GM18519 (cell line): ENCODE data around the gene COMMD7.

Experiments used
- ATAC-seq: cut with Tn5 transposase; IDR thresholded peaks from one replicate; pipeline ENCODE4 v1.9.1; 2021; ENCODE audit warnings: mild to moderate bottlenecking, moderate library complexity; ENCODE audit not compliant: unreplicated experiment, low FRiP score

COMMD7 gene

DNA sequence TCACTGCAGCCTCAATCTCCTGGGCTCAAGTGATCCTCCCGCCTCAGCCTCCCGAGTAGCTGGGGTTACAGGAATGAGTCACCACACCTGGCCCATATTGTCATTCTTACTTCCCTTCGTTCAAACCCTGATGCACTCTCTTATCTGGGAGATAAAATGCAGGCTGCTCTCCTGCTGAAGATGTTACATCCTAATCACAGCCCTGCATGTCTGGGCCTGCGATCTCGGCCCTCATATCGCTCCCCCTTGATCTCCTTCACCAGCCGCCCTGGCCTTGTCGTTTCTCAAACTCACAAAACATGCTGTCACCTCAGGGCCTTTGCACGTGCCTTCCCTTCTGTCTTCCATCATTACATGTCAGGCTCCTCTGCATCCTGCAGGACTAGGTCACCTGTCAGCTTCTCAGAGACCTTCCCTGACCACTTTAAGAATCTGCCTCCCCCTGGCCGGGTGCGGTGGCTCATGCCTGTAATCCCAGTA lies 60.7 kb downstream of the COMMD7 start:
- ATAC-seq, result no peak

DNA sequence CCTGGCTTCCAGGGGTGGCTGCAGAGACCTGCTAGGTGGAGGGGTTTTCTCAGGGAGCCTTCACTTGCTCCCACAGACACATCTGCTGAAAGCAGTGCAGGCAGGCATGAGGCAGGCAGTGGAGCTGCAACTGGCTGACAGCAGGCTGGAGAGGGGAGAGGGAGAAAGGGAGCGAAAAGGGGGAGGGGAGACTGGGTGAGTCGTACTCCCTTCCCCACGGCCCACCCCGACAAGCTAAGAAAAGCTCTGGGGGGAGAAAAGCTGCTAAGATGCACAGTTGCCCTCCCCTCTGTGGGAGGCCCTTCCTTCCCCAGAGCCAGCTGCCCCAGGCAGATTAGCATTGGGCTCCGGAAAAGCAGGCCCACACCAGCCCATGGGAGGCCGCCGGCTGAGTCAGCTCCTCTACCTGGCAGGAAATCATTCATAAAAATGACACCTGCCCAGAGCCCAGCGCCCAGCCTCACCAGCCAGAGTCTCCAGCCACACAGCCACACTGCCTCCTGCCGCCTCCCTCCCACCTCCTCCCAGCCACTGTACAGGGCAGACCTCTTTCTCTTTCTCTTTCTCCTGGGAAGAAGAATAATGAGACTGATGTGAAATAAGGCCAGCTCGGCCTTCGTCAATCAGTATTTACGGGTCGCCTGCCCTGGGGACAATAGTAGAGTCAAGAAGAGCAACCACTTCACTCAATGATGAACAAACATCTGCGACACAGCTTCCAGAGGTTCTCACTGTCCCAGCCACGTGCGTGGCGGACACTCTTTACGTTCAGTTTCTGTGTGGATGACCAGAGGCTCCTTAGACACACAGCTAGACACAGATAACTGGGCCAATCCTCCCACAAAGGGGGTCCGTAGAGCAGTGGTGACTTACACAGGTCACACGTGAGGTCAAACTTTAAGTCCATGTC lies 61.8 kb downstream of the COMMD7 start:
- ATAC-seq, result no peak

DNA sequence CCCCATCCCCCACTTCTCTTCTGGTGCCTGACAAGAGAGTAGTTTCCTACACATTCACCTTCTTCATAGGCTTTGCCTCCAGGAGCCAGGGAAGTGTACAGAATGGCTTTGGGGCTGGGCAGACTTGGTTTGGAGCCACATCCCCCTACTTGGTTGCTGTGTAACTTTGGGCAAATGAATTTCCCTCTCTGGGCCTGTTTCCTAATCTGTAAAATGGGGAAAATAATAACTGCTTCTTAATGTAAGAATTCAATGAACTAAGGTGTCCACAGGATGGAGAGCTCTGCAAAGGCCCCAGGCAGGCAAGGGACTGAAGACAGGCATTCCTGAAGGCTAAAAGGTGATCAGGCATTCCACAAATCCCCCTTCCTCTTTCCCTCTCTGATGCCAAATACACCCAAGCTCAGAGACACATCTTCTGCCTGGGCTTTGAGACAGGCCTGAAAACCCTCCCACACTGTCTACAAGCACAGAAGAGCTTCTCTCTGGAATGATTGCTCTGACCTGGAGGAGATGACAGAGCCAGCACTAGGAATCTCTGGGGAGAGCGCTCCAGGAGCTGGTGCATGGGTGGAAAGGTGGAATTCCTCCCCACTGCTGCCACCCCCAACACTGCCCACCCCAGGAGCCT lies 62.6 kb downstream of the COMMD7 start:
- no peak for ATAC-seq

DNA sequence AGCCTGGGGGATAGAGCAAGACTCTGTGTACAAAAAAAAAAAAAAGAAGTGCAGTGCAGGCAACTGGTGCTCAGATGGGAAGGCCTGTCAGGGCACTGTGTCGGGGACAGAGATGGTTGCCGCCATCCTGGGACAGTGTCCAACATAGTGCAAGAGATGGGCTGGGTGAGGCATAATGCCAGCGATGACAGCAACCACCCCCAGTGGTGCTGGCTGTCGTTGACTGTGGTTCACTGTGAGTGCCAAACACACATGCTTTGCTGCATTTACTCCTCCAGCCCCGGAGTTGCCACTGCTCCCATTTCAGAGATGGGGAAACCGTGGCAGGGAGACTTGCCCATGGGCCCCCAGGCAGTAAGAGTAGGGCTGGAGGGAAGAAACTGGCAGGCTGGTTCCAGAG lies 64.3 kb downstream of the COMMD7 start:
- no peak for ATAC-seq

DNA sequence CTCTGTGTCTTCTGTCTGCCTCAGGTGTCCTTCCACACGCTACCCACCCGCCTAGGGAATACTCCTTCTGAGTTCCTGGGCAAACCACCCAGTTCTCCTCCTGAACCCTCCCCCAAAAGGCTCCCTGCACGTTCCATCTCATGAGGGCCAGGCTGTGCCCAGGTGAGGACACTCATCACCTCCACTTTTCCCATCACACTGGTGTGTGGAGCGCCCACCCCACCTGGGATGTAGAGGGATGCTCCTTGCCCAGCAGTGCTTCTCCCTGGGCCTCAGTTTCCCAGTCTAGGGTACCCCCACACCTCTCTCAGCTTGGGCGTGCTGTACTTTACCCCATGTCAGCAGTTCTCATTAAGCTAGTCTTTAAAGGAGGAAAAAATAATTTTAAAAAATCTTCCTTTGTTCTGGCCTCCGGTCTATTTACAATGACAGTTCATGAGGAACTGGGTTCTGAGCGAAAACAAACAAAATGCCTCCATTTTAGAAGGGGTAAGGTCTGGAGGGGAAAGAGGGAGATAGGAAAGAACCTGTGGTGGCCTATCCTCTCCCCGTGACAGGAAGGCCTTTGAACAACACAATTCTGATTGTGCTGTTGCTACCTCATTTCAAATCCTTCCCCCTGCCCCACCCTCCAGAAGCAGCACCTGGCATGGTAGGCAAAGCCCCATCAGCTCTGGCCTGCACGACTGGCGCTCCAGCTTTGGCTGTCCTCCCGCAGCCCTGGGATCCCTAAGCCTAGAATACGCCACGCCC lies 67.9 kb downstream of the COMMD7 start:
- ATAC-seq, result no peak

DNA sequence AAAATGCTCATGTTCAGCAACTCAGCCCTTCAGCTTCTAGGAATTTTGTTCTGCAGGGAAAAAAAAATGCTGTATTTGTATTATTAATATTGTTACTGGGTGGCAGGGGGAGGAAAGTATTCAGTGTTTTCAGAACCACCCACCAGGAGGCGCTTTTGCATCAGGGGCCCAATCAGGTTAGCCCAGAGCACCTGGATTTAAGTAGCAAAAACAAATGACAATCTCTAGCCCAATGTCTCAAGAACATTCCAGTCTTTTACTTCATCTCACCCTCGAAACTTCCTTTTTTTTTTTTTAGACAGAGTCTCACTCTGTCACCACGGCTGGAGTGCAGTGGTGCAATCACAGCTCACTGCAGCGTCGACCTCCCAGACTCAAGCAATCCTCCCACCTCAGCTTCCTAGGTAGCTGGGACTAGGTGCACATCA lies 68.9 kb downstream of the COMMD7 start:
- ATAC-seq, result no peak

GRCh38 chr20:32672982-32673851 lies 70.0 kb downstream of the COMMD7 start:
- ATAC-seq, result no peak

GRCh38 chr20:32672394-32672981 lies 70.8 kb downstream of the COMMD7 start:
- no peak for ATAC-seq

DNA sequence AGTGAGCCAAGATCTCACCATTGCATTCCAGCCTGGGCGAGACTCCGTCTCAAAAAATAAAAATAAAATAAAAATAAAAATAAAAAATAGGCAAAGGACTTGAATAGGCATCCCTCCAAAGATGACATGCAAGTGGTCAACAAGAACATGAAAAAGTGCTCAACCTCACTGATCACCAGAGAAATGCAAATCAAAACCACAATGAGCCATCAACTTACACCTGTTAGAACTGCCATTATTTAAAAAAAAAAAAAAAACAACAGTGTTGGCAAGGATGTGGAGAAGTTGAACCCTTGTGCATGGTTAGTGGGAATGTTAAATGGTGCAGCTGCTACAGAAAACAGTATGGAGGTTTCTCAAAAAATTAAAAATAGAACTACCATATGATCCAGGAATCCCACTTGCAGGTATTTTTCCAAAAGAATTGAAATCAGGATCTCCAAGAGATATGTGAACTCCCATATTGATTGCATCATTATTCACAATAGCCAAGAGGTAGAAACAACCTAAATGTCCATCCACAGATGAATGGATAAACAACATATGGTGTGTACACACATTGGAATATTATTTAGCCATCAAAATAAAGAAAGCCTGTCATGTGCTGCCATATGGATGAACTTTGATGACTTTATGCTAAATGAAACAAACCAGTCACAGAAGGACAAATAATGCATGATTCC lies 72.4 kb downstream of the COMMD7 start:
- no peak for ATAC-seq

DNA sequence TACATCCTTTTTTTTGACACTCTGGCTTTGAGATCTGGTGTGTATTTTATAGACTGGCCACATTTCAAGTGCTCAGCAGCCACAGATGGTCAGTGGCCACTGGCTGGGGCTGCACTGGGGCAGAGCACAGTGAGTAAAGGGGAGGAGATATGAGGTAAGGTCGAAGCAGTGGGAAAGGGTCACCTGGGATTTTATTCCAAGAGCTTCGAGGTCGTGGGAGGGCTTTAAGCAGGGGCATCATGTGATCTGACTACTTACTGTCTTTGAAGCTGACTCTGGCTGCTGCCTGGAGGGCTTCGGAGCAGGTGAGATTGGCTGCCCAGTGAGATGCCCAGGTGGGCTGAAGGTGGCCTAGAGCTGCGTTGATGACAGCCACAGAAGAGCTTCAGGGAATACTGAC lies 76.2 kb downstream of the COMMD7 start:
- no peak for ATAC-seq

GRCh38 chr20:32664678-32665159 lies 78.5 kb downstream of the COMMD7 start:
- ATAC-seq, result no peak

GRCh38 chr20:32664012-32664677 lies 79.1 kb downstream of the COMMD7 start:
- no peak for ATAC-seq

GRCh38 chr20:32663335-32664011 lies 79.8 kb downstream of the COMMD7 start:
- no peak for ATAC-seq

DNA sequence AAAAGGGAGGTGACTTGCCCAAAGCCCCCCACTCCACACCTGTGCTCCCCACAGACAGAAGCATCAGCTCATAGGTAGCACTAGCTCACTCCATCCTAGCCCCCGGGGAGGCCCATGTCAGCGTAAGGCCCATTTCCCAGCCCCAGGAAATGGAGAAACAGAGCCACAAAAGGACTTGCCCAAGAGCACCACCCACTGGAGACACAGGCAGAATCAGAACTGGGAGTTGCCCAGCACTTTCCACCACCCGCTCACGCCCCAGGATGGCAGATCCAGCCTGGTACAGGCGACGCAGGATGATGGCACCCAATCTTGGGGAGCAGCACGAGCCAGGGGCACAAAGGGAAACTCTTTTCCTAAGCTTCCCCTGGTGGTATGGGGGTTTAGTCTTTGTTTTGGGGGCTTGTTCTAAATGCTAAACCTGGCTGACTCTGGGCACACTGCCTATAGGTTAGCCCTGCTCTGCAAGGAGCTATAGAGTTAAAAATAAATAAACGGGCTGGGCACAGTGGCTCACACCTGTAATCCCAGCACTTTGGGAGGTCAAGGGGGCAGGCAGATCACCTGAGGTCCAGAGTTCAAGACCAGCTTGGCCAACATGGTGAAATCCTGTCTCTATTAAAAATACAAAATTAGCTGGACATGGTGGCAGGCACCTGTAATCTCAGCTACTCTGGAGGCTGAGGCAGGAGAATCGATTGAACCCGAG lies 81.3 kb downstream of the COMMD7 start:
- ATAC-seq, result no peak

GRCh38 chr20:32660661-32661060 lies 82.6 kb downstream of the COMMD7 start:
- no peak for ATAC-seq

DNA sequence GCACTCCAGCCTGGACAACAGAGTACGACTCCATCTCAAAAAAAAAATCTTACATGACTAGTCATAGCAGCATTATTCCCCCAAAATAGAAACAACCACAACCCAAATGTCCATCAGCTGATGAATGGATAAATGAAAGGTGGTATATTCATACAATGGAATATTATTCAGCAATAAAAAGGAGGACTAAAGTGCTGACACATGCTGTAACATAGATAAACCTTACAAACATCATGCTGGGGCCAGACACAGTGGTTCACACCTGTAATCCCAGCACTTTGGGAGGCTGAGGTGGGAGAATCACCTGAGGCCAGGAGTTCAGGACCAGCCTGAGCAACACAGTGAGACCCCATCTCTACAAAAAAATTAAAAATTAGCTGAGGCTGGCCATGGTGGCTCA lies 86.4 kb downstream of the COMMD7 start:
- ATAC-seq, result no peak

- no peak for ATAC-seq
Measured at GRCh38 chr20:32655903-32656512, 87.3 kb downstream of the COMMD7 start.
